Activated B cell treated with CpG ODN at 0.5 μM for 24 hours (primary cell): ENCODE results near the gene NEK4. TPM values are rescaled to one million over a fixed set of nuclear protein-coding genes. Genes with fewer than 3 reads are reported as not detected.

ENCODE experiments used
- ATAC-seq: fragments of 200-7000 bp; cut with Tn5 transposase; one replicate; pipeline ENCODE4 v1.10.0; 2021; ENCODE audit warnings: low read depth, mild to moderate bottlenecking, moderate library complexity
- CTCF ChIA-PET: fragments of 350-600 bp; sonication (Branson Sonifier 250); formaldehyde crosslinking; loops from one replicate; lab custom pipeline; 2021; ENCODE audit warnings: antibody characterized with exemption; lab: Charles Lee
- POLR2A ChIA-PET: fragments of 350-600 bp; sonication (Branson Sonifier 250); formaldehyde crosslinking; loops from one replicate; lab custom pipeline; 2021; ENCODE audit warnings: antibody characterized with exemption; lab: Charles Lee
- DNase-seq: peaks from one replicate; pipeline ENCODE4 v3.0.0; 2022
- H3K27ac Mint-ChIP-seq: one replicate; pipeline ENCODE4 v1.8.0; 2020; ENCODE audit warnings: mixed read lengths
- H3K27me3 Mint-ChIP-seq: one replicate; pipeline ENCODE4 v1.8.0; 2021; ENCODE audit warnings: mixed read lengths
- H3K36me3 Mint-ChIP-seq: one replicate; pipeline ENCODE4 v1.8.0; 2021; ENCODE audit warnings: low read depth, mixed read lengths
- H3K4me1 Mint-ChIP-seq: one replicate; pipeline ENCODE4 v1.8.0; 2021; ENCODE audit warnings: mixed read lengths
- H3K4me3 Mint-ChIP-seq: one replicate; pipeline ENCODE4 v1.8.0; 2020; ENCODE audit warnings: mild to moderate bottlenecking, mixed read lengths
- H3K9me3 Mint-ChIP-seq: one replicate; pipeline ENCODE4 v1.8.0; 2020; ENCODE audit warnings: mixed read lengths
- CTCF ChIP-seq: fragments of 200-600 bp; IDR thresholded peaks from one replicate; pipeline ENCODE4 v1.8.0; 2022; ENCODE audit warnings: antibody characterized with exemption, mild to moderate bottlenecking
- intact Hi-C: fragments of 100-400 bp; cut with micrococcal nuclease; formaldehyde crosslinking; loops from one replicate; pipeline ENCODE4 v1.15.1; 2024
- total RNA-seq: library from RNA; stranded (reverse); gene quantifications from 2 replicates; pipeline ENCODE4 v1.2.3, GENCODE V29; 2022

NEK4 gene
- total RNA-seq, 1 donor from 2014 or later, result 24.5 TPM

- ChIA-PET POLR2A (interaction anchor here (1.1 kb wide), 1 partner anchor 115 kb away, joined by 3 read pairs; the partner anchor contains the start of gene STIMATE), CTCF (no interaction called here)
- intact Hi-C loops, result no loop called here
- TF ChIP-seq CTCF, result no peak
- Mint-ChIP-seq H3K4me1 (peaks cover 14% of the 10 kb centered on the region), H3K27ac (no peak overlapping the region), H3K4me3 (no peak overlapping the region), H3K27me3 (no peaks in the 10 kb centered on the region), H3K9me3 (no peaks in the 10 kb centered on the region), H3K36me3 (no peaks in the 10 kb centered on the region)
- DNase-seq (no peak), ATAC-seq (no peak)
Observed at GRCh38 chr3:52782412-52783210, 11.9 kb upstream of the NEK4 start.

- Mint-ChIP-seq H3K9me3 (no peaks in the 10 kb centered on the region), H3K36me3 (no peaks in the 10 kb centered on the region), H3K4me1 (peaks cover 14% of the 10 kb centered on the region), H3K27ac (no peak overlapping the region), H3K27me3 (no peaks in the 10 kb centered on the region), H3K4me3 (no peak overlapping the region)
- no peak for TF ChIP-seq CTCF
- DNase-seq, result peak; percentile 7
- no peak for ATAC-seq
- intact Hi-C loops, result no loop called here
- CTCF ChIA-PET, result no interaction called here
- POLR2A ChIA-PET, result interaction anchor here (1.1 kb wide), 1 partner anchor 116 kb away, joined by 3 read pairs; the partner anchor contains the start of gene STIMATE
Observed at GRCh38 chr3:52781741-52782140, 11.0 kb upstream of the NEK4 start.

DNA sequence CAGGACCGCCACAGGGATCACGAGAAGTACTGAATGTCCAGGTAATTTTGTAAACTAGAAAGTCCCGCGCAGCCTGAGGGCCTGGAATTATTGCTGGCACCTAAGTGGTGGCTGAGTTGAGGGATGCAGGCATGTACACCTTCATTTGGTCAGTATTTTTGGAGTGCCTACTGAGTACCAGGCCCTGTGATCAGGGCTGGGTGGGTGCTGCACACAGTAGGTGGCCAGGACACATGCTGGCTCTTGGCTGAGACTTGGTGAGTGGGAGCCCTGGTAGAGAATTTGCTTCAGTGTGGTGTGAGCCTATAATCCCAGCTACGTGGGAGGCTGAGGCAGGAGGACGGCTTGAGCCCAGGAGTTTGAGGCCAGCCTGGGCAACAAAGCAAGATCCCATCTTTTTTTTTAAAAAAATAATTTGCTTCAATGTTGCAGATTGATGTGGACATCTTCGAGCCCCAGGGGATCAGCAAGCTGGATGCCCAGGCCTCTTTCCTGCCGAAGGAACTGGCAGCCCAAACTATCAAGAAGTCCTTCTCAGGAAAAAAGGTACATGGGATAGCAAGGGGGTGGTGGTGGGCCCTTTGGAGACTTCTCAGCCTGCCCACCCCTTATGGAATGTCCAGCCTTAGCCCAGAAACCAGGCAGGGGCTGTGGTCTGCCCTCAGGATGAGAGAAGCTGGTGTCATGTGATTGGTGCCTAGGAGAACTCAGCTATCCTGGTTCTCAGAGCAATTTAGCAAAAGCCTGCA is 9.3 kb upstream of the NEK4 start:
- ATAC-seq, result no peak
- H3K4me3 Mint-ChIP-seq, result no peak overlapping the region
- intact Hi-C loops, result loop anchor here (1.0 to 10.0 kb wide), 3 partner anchors 9 to 267 kb away; partner anchors contain the start of genes NT5DC2, SFMBT1 and UQCC5
- TF ChIP-seq CTCF, result no peak
- ChIA-PET POLR2A (interaction anchor here (1.1 to 2.3 kb wide), 2 partner anchors 10 to 46 kb away, joined by 3 to 44 read pairs; partner anchors contain the start of gene NEK4), CTCF (no interaction called here)
- no peaks in the 10 kb centered on the region for H3K9me3 Mint-ChIP-seq
- H3K27me3 Mint-ChIP-seq, result no peaks in the 10 kb centered on the region
- no peak for DNase-seq
- H3K36me3 Mint-ChIP-seq, result no peaks in the 10 kb centered on the region
- peak overlapping the region; percentile 95 for H3K27ac Mint-ChIP-seq
- H3K4me1 Mint-ChIP-seq, result peaks cover 14% of the 10 kb centered on the region

DNA sequence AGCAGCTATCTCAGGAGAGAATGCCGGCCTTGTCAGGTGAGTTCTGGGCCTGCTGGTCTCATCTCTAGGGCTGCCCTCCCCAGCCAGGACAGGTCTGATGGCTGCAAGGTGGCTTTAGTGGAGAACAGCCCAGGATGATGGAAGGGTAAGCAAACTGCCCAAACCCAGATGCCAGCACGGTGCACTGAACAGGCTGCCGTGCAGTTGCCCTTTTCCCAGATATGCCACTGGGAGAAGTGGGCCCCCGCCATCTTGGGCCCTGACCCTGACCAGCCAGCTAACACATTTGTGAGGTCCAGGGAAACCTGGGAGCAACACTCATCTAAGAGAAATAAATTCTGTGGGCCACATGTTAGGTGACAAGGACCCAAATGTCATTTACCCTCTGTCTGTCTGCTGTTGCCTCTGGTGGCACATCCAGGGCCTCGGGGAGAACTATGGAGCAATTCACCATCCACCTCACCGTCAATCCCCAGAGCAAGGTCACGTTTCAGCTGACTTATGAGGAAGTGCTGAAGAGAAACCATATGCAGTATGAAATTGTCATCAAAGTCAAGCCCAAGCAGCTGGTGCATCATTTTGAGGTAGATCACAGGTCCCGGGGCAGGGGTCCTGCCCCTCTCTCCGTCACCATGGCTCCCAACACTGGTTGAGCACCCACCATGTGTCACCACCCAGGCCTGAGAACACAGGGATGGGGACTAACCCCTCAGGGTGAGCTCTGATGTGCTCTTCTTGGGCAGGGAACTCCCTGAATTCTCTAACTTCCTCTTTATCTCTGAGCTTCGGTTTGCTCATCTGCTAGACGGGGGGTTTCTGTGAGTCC is 8.5 kb upstream of the NEK4 start:
- peak overlapping the region; percentile 95 for H3K27ac Mint-ChIP-seq
- H3K9me3 Mint-ChIP-seq, result no peaks in the 10 kb centered on the region
- ChIA-PET CTCF (interaction anchor here (0.6 kb wide), 1 partner anchor 344 kb away, joined by 3 read pairs; no protein-coding TSS in a partner anchor), POLR2A (interaction anchor here (1.1 to 2.3 kb wide), 2 partner anchors 9 to 47 kb away, joined by 3 to 44 read pairs; partner anchors contain the start of gene NEK4)
- ATAC-seq, result peak; percentile 91
- no peaks in the 10 kb centered on the region for H3K36me3 Mint-ChIP-seq
- TF ChIP-seq CTCF, result no peak
- H3K4me1 Mint-ChIP-seq, result peaks cover 14% of the 10 kb centered on the region
- no peaks in the 10 kb centered on the region for H3K27me3 Mint-ChIP-seq
- peak overlapping the region; percentile 36 for H3K4me3 Mint-ChIP-seq
- DNase-seq, result peak; percentile 59
- intact Hi-C loops, result loop anchor here (1.0 to 10.0 kb wide), 3 partner anchors 8 to 268 kb away; partner anchors contain the start of genes NT5DC2, SFMBT1 and UQCC5
